ENCODE measurements around the gene KRT79.

DNA sequence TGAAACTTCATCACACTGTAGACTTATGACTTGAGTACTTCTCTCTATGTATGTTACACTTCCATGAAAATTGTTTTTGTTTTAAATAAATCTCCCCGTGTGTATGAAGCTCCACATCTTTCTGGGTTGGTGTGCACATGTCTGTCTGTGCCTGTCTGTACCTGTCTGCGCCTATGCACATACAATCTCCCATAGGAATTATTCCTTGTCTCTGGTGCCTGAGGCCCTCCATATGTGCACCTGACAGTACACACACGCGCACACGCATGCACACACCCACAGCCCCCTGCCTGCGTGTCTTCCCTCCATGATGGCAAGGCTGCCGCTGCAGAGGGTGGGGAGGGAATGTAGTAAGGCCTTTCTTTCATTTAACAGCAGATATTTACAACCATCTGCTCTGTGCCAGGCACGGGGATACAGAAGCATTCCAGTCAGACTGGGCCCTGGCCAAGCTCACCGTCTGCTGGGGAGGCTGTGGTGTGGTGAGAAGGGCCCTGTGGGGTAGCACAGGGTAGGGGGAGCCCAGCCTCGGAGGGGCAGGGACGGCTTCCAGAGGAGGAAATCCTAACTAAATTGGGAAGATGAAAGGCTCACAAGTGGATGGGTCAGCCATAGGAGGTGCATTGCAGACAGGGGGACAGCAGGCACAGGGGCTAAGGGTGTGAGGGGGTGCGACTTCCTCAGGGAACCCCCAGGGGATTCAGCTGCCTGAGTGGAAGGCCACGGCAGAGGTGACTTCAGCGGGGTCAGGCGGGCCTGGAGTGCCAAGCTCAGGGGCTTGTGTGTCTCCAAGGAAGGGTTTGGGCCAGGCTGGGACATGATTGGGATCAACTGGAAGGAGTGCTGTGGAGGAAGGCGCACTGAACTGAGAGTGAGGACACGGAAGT, 44.6 kb upstream of the KRT79 start:
- TF ChIP-seq, protein P1, sequence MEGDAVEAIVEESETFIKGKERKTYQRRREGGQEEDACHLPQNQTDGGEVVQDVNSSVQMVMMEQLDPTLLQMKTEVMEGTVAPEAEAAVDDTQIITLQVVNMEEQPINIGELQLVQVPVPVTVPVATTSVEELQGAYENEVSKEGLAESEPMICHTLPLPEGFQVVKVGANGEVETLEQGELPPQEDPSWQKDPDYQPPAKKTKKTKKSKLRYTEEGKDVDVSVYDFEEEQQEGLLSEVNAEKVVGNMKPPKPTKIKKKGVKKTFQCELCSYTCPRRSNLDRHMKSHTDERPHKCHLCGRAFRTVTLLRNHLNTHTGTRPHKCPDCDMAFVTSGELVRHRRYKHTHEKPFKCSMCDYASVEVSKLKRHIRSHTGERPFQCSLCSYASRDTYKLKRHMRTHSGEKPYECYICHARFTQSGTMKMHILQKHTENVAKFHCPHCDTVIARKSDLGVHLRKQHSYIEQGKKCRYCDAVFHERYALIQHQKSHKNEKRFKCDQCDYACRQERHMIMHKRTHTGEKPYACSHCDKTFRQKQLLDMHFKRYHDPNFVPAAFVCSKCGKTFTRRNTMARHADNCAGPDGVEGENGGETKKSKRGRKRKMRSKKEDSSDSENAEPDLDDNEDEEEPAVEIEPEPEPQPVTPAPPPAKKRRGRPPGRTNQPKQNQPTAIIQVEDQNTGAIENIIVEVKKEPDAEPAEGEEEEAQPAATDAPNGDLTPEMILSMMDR (IDR thresholded peaks at IDR 0.05) = no peak
- no peak for TF ChIP-seq POLR2A (IDR thresholded peaks at IDR 0.05)

Measured in testis (tissue), 2 donors.